Activated CD4-positive, alpha-beta T cell treated with anti-CD3 and anti-CD28 coated beads, Interleukin-2, amount 50 U/mL, for 16 hours (primary cell): ENCODE results near the gene MTHFD1.

Experiments used
- DNase-seq: peaks from one replicate; pipeline ENCODE4 v3.0.0-alpha.2; 2020

MTHFD1 gene

DNA sequence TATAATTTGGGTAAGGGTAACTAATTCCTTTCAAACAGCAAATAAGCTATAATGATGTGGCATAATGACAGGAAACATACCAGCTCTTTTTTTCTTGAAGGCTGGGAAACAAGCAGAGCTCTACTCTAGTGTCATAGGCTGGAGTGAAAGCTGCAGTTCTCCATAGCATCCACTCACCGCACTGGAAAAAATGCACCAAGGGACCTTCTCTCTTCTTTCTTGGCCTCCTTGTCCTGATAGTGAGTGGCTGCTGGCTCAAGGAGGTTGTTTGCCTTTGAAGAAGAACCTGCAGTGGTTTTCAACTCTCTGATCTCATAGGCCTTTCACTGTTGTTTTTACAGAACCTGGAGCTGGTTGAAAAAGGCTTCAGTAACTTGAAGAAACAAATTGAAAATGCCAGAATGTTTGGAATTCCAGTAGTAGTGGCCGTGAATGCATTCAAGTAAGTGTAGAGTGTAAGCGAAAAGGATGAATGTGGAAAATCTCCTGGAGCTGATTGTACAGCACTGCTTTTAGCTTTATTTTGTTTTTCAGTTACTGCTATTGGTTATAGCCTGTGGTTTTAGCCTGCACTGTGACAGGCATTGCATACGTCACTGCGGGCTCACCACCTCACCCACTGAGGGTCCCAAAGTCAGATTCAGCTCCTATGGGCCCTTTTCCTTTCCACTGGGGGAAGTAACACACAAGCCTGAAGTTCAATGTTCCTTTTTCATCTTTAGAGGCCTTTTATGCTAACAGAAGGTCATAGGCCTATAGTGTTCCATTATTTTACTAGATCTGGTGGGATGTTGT is 59.9 kb downstream of the MTHFD1 start:
- no peak for DNase-seq

DNA sequence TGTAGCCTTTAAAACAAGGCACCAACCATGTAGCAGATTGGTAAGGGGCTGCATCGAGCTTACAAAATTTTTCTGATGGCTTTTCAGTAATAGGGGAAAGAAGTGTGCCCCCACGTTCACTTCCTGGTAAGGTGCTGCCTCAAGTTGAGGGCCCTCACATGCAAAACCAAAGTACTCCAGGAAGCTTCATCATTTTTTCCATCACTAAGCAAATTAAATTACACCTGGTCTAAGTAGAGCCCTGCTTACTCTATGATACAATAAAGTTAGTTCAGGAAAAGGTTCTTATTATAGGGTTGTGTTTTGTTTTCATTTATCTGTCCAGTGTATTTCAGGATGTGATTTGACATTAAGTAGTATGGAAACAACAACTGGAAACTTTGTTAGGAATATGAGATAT is 62.1 kb downstream of the MTHFD1 start:
- peak; percentile 31 for DNase-seq

DNA sequence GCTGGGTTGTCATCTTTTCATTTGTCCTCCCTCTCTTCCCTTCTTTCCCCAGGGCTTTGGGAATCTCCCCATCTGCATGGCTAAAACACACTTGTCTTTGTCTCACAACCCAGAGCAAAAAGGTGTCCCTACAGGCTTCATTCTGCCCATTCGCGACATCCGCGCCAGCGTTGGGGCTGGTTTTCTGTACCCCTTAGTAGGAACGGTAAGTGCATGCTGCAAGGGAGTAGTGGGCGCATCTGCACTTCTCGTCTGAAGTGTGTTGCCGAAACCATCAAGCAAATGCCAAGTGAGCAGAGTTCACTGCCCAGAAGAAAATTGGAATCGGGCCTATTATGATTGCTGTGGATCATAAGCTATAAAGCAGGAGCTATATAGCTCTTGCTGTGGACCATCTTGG is 66.5 kb downstream of the MTHFD1 start:
- no peak for DNase-seq

DNA sequence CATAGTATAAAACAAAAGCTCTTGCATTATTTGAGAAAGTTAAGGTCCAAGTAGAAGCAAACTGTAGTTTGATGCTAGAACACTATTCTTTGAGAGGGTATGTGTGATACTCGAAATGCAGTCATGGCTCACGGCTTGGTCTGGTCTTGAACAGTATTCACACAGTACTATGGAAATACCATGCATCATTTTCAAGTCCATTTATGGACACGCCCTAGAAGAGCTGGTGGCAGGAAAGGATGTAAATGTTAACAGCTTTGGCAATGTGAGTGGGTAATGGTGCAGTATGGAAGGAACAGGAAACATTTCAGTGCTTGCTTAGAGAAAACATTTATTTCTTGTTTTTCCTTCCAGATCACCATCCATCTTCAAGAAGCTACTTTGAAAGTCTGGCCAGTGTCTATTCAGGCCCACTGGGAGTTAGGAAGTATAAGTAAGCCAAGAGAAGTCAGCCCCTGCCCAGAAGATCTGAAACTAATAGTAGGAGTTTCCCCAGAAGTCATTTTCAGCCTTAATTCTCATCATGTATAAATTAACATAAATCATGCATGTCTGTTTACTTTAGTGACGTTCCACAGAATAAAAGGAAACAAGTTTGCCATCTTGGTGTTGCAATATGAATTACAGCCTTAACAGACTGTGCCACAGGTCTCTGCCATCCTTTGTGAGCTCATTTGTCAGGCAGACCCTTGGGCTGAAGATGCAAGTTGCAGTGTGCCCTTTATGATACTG is 71.4 kb downstream of the MTHFD1 start:
- DNase-seq: no peak

DNA sequence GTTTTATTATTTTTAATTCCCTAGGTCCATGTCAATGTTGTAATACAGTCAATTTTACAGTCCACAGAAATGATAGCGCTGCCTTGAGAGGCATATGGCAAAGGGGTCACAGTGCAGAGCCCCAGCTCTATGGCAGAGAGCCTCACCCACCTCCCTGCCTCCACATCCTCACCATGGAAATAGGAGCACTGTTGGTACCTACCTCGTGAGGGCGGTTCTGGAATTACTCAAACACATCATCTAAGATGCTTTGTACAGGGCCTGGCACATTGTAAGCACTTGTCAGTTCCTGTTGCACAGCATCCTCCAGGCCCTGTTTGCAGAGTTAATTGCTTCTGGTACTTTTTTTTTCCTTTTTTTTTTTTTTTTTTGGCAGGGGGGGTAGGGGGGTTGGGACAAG is 73.1 kb downstream of the MTHFD1 start:
- no peak for DNase-seq

DNA sequence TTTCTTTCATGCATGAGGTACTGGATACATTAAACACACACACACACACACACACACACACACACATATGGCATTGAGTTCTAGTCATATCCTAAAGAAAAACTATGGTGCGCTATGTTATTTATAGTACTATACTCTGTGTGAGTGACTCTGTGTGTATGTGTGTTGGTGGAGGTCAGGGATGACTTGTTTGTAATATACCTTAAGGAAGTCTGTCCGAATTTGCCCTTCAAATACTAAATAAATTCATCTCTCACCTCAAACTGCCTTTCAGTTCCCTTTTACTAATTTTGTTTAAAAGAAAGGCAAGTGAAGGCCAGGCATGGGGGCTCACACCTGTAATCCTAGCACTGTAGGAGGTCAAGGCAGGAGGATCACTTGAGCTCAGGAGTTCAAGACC is 75.0 kb downstream of the MTHFD1 start:
- DNase-seq: no peak

DNA sequence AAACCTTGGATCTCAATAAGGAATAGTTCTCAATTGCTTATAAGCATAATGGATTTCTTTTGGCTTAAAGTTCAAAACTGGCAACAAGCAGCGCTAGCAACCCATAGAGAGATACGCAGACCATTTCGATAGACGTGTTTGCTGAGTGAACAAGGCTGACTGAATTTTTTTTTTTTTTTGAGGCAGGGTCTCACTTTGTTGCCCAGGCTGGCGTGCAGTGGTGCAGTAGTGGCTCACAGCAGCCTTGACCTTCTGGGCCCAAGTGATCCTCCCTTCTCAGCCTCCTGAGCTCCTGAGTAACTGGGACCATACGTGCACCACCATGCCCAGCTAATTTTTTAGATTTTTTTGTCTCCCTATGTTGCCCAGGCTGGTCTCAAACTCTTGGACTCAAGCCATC is 75.7 kb downstream of the MTHFD1 start:
- DNase-seq: no peak

DNA sequence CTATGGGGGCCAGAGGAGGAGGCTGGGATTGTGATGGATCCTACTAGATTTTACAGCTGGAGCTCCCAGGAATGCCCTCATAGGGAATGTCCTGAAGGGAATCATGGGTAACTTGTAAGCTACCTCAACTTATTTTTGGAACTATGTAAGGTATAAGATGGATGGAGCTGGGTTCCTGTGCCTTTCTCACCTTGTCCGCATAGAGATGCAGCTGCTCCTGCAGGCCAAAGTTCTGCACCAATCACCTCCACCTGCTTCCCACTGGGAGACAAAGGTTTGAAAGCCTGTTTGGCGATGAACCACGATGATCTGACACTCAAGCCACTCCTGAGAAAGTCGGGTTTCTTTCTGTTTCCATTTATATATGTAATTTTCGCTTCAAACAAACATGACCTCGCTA is 76.5 kb downstream of the MTHFD1 start:
- no peak for DNase-seq

DNA sequence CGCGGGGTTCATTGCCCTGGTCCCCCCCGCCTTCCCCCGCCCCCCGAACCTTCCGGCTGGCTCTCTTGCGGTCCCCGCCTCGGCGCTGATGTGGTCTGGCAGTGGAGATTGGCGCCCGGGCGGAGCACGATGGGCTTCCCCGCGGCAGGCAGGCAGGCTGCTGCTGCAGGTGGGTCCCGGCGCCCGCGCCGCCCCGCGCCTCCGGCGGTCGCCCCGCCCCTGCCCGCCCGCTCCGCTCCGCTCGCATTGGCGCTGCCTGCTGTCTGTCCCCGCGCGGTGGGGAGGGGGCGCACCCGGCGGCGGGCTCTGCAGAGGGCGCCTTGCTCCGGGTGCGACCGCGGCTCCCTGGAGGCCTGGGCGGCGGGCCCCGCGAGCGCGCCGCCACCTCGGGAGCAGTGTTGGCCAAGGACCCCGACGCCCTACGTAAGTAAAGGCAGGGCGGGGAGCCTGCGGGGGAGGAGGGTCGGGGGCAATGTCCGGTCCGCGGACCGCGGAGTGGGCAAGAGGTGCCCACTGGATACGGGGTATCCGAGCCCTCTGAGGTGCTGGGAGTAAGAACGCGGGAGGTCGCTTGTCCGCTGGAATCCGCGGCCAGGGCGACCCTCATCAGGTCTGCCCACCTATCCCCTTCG is 77.2 kb downstream of the MTHFD1 start, which contains the start of gene AKAP5:
Gene AKAP5, plus strand, starts transcription at position 309 of the 632 bp plus-strand sequence. CDS start 2,896 bp downstream, outside the sequence.
- DNase-seq: peak; percentile 49

DNA sequence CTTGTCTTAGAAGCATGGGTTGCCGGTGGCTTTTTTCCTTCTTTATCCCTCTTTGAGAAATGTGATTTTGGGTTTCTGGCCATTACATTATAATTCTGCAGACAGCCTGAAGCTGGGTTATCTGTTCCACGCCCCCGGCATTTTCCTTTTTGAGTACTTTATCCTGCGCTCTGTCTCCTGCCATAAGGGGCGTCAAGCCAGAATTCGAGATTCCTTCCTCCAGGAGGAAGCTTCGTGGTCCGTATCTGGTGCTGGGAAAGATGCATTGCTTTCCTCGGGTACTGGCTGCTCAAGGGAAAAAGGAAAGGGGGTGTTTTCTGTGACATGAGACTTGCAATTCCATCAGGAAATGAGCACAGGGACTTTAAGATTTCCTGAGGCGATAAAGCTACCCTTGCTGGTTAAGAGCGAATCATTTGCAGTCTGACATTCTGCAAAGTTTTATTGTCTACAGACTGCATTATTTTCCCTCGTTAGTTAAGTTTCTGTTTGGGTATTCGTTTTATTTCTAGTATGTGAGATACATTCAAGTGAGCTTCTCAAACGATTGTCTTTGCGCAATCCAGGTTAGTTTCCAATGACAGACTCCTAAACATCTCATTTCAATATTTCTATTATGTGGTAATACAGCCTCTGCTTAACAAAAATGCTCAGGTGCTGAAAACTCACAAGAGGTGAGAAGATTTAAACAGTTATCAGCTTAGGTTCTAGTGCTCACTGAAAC is 77.8 kb downstream of the MTHFD1 start:
- no peak for DNase-seq

DNA sequence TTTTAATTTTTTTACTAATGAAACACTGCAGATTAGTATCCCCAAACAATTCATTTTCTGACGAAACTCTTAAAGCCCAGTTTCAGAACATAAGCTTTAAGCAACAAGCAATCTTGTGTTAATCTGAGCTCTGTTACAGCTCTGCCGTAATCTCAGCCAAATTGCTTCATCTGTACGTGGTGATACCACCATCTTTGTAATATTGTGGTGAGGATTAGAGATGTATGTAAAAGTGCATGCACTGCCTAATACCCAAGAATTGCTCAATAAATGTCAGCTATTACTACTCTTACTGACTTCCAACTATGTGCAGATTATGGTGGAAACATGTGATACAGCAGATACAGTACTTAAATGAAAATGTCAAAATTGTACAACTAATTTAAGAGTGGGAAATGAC is 78.9 kb downstream of the MTHFD1 start:
- DNase-seq: no peak

DNA sequence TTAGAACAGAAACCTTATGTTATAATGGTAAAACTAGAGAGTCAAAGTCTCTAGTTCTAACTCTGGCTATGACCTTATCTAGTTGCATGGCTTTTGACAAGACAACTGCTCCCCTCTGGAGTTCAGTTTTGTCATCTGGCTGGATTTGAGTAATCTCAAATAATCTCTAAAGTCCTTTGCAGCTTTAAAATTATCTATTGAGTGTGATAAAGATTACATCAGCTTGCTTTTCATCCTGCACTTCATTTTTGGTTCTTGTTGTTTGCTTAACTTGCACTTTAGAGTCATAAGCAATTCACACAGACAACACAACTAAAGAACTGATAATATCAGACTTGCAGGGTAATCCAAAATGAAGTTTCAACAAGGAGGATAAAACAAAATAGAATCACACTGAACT is 79.4 kb downstream of the MTHFD1 start:
- peak; percentile 34 for DNase-seq

DNA sequence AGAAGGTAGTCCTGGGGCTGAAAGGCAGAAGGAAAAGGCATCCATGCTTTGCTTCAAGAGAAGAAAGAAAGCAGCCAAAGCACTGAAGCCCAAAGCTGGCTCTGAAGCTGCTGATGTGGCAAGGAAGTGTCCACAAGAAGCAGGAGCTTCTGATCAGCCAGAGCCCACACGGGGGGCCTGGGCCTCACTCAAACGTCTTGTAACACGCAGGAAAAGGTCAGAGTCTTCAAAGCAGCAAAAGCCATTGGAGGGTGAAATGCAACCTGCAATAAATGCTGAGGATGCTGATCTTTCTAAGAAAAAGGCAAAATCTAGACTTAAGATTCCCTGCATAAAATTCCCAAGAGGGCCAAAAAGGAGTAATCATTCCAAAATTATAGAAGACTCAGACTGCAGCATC is 80.3 kb downstream of the MTHFD1 start:
- DNase-seq: no peak

DNA sequence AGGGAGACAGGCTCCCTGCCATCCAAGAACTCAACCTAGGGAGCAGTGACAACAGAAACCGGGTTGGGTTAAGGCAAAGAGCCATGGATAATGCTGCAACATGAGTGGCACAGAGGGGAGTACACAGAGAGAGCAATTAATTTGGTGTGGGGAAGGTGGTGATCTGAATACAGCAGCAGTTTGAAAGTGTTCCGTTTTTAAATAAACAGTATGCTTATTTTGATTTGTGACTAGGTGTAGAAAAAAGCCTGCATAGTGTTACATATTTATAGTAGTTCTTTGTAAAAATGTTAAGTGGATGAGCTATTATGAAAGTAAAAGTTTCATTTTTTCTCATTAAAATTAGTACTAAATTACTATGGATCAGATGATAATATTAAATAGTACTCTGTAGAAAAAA is 85.9 kb downstream of the MTHFD1 start:
- DNase-seq: no peak

DNA sequence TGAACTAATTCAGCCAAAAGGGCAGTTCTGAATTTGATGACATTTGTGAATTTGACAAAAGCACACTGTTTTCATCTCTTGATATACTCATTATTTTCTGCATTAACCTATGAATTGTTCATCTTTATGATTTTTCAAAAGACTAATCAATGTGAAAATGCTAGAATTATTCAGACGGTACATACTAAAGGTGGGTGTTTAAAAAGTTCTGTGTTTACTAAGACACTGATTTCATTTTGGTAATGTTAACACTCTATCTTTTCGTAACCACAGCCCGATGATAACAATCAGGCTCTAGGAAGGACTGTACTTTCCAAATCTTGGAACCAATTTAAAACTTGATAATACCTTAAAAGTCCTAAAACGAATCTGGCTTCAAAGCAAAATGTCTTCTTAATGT is 86.5 kb downstream of the MTHFD1 start:
- no peak for DNase-seq

DNA sequence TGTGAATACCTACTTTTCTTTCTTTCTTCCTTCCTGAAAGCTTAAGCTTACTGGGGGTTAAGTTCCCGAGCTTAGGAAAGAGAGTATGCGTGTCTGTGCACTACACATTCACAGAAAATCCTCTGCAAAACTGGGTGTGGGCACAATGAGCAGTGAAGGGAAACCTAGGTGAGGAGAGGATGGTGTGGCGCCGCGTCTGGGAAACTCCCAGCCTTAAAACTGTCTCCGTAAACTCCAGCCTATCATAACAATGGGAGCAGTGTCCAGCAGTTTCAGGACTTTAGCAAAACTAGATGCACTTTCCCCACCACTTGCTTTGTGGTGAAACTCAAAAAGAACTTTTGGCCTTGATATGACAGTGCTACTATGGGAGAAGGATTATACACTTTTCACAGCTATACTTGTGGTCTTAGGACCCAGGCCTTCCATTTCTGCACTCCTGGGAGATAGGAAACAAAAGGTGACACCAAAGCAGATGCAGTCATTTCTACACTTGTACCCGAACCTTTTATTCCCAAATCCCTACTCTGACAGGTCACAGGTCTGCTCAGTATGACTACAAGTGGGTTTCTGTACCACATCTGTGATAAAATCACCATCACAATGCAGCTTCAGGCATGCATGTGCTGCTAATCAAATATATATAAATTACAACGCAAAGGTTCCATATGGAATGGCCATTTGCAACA is 87.6 kb downstream of the MTHFD1 start:
- no peak for DNase-seq

DNA sequence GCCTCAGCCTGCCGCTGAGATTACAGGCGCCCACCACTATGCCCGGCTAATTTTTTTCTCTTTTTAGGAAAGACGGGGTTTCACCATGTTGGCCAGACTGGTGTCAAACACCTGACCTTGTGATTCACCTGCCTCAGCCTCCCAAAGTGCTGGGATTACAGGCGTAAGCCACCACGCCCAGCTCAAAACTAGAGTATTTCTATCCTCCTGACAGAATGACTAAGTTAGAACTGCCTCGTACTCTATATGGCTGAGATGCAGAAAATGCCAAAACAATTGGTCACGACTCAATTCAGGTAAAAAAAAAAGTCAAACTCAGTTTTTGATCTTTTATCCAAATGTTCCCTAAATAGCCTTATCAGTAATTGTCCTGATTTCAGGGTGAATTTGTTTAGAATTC is 88.3 kb downstream of the MTHFD1 start:
- no peak for DNase-seq

DNA sequence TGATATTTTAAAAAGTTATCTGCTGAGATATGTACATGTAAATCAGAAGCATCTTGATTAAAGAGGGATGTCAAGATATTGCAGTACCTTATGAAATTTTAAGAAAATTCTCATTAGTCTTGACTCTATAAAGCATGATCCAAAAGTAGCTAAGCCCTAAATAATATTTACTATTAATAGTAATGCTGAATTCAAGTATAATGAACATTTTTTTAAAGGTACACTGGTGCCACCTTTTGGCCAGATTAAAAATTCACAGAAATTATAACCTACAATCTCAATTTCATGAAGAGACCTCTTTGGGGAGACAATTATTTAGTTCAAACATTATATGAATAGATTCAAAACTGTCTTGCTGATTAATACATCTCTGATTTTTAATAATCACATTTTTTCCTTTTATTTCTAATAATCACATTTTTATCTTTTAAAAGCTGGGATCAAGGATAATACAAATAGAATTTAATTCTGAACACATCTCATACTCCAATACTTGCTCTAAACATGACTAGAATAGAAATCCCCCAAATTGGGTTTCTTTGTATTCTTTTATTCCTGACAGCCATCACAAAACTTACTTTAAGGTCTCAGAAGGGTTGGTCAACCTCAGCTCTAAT is 90.6 kb downstream of the MTHFD1 start:
- DNase-seq: no peak

DNA sequence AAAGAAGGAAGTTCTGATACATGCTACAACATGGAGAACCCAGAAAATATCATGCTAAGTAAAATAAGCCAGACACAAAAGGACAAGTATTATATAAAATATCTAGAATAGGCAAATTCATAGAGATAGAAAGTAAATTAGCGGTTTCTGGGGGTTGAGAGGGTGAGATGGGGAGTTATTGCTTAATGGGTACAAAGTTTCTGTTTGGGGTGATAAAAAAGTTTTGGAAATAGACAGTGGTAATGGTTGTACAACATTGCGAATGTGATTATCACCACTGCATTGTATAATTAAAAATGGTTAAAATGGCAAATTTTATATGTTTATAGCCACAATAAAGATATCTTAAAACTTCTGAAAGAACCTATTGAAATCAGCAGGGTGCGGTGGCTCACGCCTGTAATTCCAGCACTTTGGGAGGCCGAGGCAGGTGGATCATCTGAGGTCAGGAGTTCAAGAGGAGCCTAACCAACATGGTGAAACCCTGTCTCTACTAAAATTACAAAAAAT is 100.5 kb downstream of the MTHFD1 start:
- no peak for DNase-seq

DNA sequence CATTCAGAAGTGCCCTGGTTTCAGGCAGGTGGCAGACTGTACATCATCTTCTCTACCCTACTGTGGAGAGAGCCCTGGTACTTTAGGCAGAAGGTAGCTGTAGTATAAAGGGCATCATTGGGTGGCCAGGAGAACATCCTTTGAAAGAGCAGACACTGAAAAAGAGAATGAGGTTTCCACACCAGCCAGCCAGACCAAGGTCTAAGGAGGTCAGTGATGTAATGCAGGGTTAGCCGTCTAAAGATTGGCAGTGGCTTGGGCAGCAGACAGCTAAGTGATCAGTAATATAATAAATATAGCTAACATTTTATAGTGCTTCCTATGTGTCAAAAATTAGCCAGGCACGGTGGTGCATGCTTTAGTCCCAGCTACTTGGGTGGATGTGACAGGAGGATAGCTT is 103.5 kb downstream of the MTHFD1 start:
- no peak for DNase-seq

DNA sequence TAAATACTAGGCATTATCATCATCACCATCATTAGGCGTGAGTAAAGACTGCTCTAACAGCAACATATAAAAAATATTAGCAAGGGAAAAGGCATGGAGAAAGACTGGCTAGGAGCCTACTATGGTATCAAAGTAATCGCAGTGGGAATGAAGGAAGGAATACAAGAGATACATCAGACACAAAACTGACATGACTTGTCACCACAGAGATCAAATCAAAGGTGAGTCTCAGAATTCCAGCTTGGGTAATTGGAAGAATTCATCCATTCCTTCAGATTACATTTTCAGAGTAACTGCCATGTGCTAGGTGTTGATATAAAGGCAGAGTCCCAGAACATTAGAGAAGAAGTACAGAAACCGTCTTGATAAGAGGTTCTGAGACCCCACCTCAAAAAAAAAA is 105.3 kb downstream of the MTHFD1 start:
- no peak for DNase-seq

DNA sequence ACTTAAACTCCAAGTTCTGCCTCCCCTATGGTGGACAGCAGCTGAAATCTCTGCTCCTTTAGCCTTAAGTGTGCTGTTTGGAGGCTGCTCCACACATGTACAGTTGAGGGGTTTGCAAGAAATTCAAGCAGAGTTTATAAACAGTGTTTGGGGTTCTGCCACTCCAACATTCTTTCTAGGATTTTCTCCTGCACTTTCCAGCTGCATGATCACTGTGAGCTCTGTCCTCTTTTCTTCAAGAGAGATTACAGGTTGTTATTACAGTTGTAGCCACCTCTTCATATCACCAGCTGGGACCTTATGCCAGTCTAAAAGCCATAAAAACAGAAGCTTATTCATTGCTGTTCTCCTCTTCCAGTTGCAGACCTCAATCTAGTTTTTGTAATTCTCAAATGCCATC is 107.1 kb downstream of the MTHFD1 start:
- no peak for DNase-seq
